22Rv1 (cell line): ENCODE results near the gene MAP2.

Source experiments
- ZFX ChIP-seq: fragments of 450-650 bp; IDR thresholded peaks from 2 replicates; pipeline ENCODE4 v1.6.1; 2017; ENCODE audit warnings: antibody characterized with exemption, borderline replicate concordance
- TF ChIP-seq, protein P1 (sequence below): fragments of 450-650 bp; IDR thresholded peaks from 2 replicates; pipeline ENCODE4 v1.5.1; 2017; ENCODE audit warnings: mild to moderate bottlenecking

DNA sequence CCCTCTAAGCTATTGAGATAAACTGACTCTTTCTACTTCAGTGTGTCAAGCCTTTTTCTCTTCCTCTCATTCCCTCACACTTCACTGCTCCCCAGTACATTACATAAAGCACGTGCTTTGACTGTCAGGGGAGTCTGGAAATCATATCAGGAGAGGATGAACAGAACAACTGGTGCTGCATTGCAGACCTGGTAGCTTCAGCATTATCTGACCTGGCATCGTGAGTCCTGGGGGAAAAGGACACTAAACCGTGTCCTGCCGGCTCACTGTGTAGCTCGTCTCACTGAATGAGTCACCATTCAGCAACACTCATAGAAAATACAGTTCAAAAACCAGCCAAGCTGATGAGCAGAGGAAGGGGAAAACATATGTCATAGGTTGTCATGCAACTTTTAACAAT lies 239.3 kb downstream of the MAP2 start:
- TF ChIP-seq, protein P1, sequence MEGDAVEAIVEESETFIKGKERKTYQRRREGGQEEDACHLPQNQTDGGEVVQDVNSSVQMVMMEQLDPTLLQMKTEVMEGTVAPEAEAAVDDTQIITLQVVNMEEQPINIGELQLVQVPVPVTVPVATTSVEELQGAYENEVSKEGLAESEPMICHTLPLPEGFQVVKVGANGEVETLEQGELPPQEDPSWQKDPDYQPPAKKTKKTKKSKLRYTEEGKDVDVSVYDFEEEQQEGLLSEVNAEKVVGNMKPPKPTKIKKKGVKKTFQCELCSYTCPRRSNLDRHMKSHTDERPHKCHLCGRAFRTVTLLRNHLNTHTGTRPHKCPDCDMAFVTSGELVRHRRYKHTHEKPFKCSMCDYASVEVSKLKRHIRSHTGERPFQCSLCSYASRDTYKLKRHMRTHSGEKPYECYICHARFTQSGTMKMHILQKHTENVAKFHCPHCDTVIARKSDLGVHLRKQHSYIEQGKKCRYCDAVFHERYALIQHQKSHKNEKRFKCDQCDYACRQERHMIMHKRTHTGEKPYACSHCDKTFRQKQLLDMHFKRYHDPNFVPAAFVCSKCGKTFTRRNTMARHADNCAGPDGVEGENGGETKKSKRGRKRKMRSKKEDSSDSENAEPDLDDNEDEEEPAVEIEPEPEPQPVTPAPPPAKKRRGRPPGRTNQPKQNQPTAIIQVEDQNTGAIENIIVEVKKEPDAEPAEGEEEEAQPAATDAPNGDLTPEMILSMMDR: no peak
- TF ChIP-seq ZFX: no peak
